CD4-positive, alpha-beta memory T cell (primary cell): ENCODE measurements around the gene APLF. TPM values are rescaled to one million over a fixed set of nuclear protein-coding genes. Genes with fewer than 3 reads are reported as not detected.

Experiments
- CTCF ChIA-PET: fragments of 350-600 bp; sonication (Branson Sonifier 250); formaldehyde crosslinking; loops from one replicate; lab custom pipeline; 2021; ENCODE audit warnings: inconsistent platforms; ENCODE audit not compliant: partially characterized antibody; lab: Charles Lee
- POLR2A ChIA-PET: fragments of 350-600 bp; sonication (Branson Sonifier 250); formaldehyde crosslinking; loops from one replicate; lab custom pipeline; 2021; ENCODE audit not compliant: partially characterized antibody; lab: Charles Lee
- DNase-seq, 5 donors: peaks; one replicate each; pipeline versions ENCODE4 v3.0.0 to v3.0.0-alpha.2; 2020 to 2022; ENCODE audit warnings: mixed read lengths in 1 of 5
- H3K27ac ChIP-seq: one replicate; pipeline ENCODE4 v1.7.0; 2013; ENCODE audit warnings: low read depth, low read length
- H3K27me3 ChIP-seq: 2 replicates; pipeline ENCODE4 v1.7.0; 2013; ENCODE audit warnings: mild to moderate bottlenecking, low read length, moderate library complexity; ENCODE audit not compliant: insufficient read depth
- H3K36me3 ChIP-seq: 2 replicates; pipeline ENCODE4 v1.7.0; 2013; ENCODE audit warnings: mild to moderate bottlenecking, low read length, moderate library complexity; ENCODE audit not compliant: insufficient read depth
- H3K4me1 ChIP-seq: 2 replicates; pipeline ENCODE4 v1.7.0; 2013; ENCODE audit warnings: mild to moderate bottlenecking, low read length, moderate library complexity; ENCODE audit not compliant: insufficient read depth
- H3K4me3 ChIP-seq, 2 donors: one replicate each; pipeline ENCODE4 v1.7.0; 2013; ENCODE audit warnings: low read length in 2 of 2, mild to moderate bottlenecking in 1 of 2
- H3K9me3 ChIP-seq, 2 donors: one replicate each; pipeline ENCODE4 v1.7.0; 2013; ENCODE audit warnings: low read length in 2 of 2, control low read depth in 1 of 2; ENCODE audit not compliant: control insufficient read depth in 1 of 2
- H3K27ac Mint-ChIP-seq, 7 donors: one replicate each; pipeline ENCODE4 v1.8.0; 2020 to 2021; ENCODE audit warnings: mixed read lengths in 7 of 7, mild to moderate bottlenecking in 6 of 7, inconsistent platforms in 3 of 7, moderate library complexity in 3 of 7
- H3K27me3 Mint-ChIP-seq, 2 donors: one replicate each; pipeline ENCODE4 v1.8.0; 2020 to 2021; ENCODE audit warnings: mixed read lengths in 2 of 2
- H3K36me3 Mint-ChIP-seq, 2 donors: one replicate each; pipeline ENCODE4 v1.8.0; 2020 to 2021; ENCODE audit warnings: mixed read lengths in 2 of 2, inconsistent platforms in 1 of 2, mild to moderate bottlenecking in 1 of 2
- H3K4me1 Mint-ChIP-seq, 4 donors: one replicate each; pipeline ENCODE4 v1.8.0; 2020 to 2021; ENCODE audit warnings: mixed read lengths in 4 of 4, mild to moderate bottlenecking in 1 of 4
- H3K4me3 Mint-ChIP-seq, 8 donors: one replicate each; pipeline ENCODE4 v1.8.0; 2020 to 2021; ENCODE audit warnings: mixed read lengths in 8 of 8, mild to moderate bottlenecking in 7 of 8, moderate library complexity in 6 of 8, inconsistent platforms in 3 of 8
- H3K9me3 Mint-ChIP-seq, 8 donors: one replicate each; pipeline ENCODE4 v1.8.0; 2020 to 2021; ENCODE audit warnings: mixed read lengths in 8 of 8, mild to moderate bottlenecking in 5 of 8, inconsistent platforms in 3 of 8, moderate library complexity in 1 of 8
- intact Hi-C: fragments of 100-400 bp; cut with micrococcal nuclease; formaldehyde crosslinking; loops from one replicate; pipeline ENCODE4 v1.15.1; 2023
- polyA plus RNA-seq, 2 donors: library from polyadenylated mRNA; unstranded; fragments of 300-500 nt; fragmentation: Illumina TruSeq; gene quantifications; one replicate each; pipeline ENCODE4 v1.2.3, GENCODE V29; 2021
- total RNA-seq, 2 experiments: library from RNA; stranded (reverse); gene quantifications; one replicate each; pipeline ENCODE4 v1.2.3, GENCODE V29; 2021

Gene APLF
- total and polyA plus RNA-seq, 4 experiments from 2014 or later = 2.9 to 9.5 (median 5.7) TPM

GRCh38 chr2:68558576-68558975 lies 91.2 kb downstream of the APLF start:
- Histone ChIP-seq H3K27ac (no peak overlapping the region), H3K4me1 (no peaks in the 10 kb centered on the region), H3K27me3 (no peaks in the 10 kb centered on the region), H3K9me3 (no peaks in the 10 kb centered on the region), H3K36me3 (no peaks in the 10 kb centered on the region), H3K4me3 (no peak overlapping the region)
- ChIA-PET POLR2A (no interaction called here), CTCF (no interaction called here)
- no peaks in the 10 kb centered on the region for H3K9me3 Mint-ChIP-seq
- no peak overlapping the region for H3K4me3 Mint-ChIP-seq
- peak overlapping the region in 1 of 7 donors; percentile 2 for H3K27ac Mint-ChIP-seq
- intact Hi-C loops = no loop called here
- DNase-seq = peak in 1 of 5 donors; percentile 9
- peaks cover 0 to 1% of the 10 kb centered on the region in 2 donors for H3K27me3 Mint-ChIP-seq
- H3K4me1 Mint-ChIP-seq = no peaks in the 10 kb centered on the region
- peaks cover 0 to 6% of the 10 kb centered on the region in 2 donors for H3K36me3 Mint-ChIP-seq

GRCh38 chr2:68559692-68560091 lies 92.3 kb downstream of the APLF start:
- Mint-ChIP-seq H3K4me3 (no peak overlapping the region), H3K9me3 (no peaks in the 10 kb centered on the region), H3K27me3 (peaks cover 0 to 1% of the 10 kb centered on the region in 2 donors), H3K4me1 (no peaks in the 10 kb centered on the region), H3K27ac (no peak overlapping the region), H3K36me3 (peaks cover 0 to 3% of the 10 kb centered on the region in 2 donors)
- ChIA-PET POLR2A (no interaction called here), CTCF (interaction anchor here (1.0 kb wide), 1 partner anchor 36 kb away, joined by 3 read pairs; no protein-coding TSS in a partner anchor)
- H3K27me3 ChIP-seq = no peaks in the 10 kb centered on the region
- no peak overlapping the region for H3K27ac ChIP-seq
- no peaks in the 10 kb centered on the region for H3K4me1 ChIP-seq
- H3K4me3 ChIP-seq = no peak overlapping the region
- no peaks in the 10 kb centered on the region for H3K36me3 ChIP-seq
- H3K9me3 ChIP-seq = no peaks in the 10 kb centered on the region
- no peak for DNase-seq
- intact Hi-C loops = no loop called here

- intact Hi-C loops = no loop called here
- Histone ChIP-seq H3K27ac (no peak overlapping the region), H3K36me3 (no peaks in the 10 kb centered on the region), H3K27me3 (no peaks in the 10 kb centered on the region), H3K9me3 (no peaks in the 10 kb centered on the region), H3K4me1 (no peaks in the 10 kb centered on the region), H3K4me3 (no peak overlapping the region)
- Mint-ChIP-seq H3K4me3 (no peak overlapping the region), H3K27me3 (peaks cover 0 to 1% of the 10 kb centered on the region in 2 donors), H3K36me3 (no peaks in the 10 kb centered on the region), H3K4me1 (no peaks in the 10 kb centered on the region), H3K27ac (no peak overlapping the region), H3K9me3 (no peaks in the 10 kb centered on the region)
- ChIA-PET POLR2A (no interaction called here), CTCF (no interaction called here)
- DNase-seq = no peak
These were observed 93.2 kb downstream of the APLF start for GRCh38 chr2:68560545-68560944.

GRCh38 chr2:68561372-68561771 lies 94.0 kb downstream of the APLF start:
- Mint-ChIP-seq H3K4me1 (no peaks in the 10 kb centered on the region), H3K4me3 (no peak overlapping the region), H3K27me3 (peaks cover 0 to 1% of the 10 kb centered on the region in 2 donors), H3K36me3 (no peaks in the 10 kb centered on the region), H3K27ac (no peak overlapping the region), H3K9me3 (no peaks in the 10 kb centered on the region)
- Histone ChIP-seq H3K4me1 (no peaks in the 10 kb centered on the region), H3K4me3 (no peak overlapping the region), H3K27me3 (no peaks in the 10 kb centered on the region), H3K9me3 (no peaks in the 10 kb centered on the region), H3K27ac (no peak overlapping the region), H3K36me3 (no peaks in the 10 kb centered on the region)
- ChIA-PET POLR2A (no interaction called here), CTCF (interaction anchor here (1.8 kb wide), 1 partner anchor 34 kb away, joined by 6 read pairs; no protein-coding TSS in a partner anchor)
- DNase-seq = no peak
- intact Hi-C loops = no loop called here

GRCh38 chr2:68562934-68563333 lies 95.5 kb downstream of the APLF start:
- DNase-seq = no peak
- Mint-ChIP-seq H3K4me3 (no peak overlapping the region), H3K9me3 (no peaks in the 10 kb centered on the region), H3K36me3 (no peaks in the 10 kb centered on the region), H3K4me1 (no peaks in the 10 kb centered on the region), H3K27me3 (peaks cover 0 to 1% of the 10 kb centered on the region in 2 donors), H3K27ac (no peak overlapping the region)
- no peaks in the 10 kb centered on the region for H3K27me3 ChIP-seq
- ChIA-PET CTCF (interaction anchor here (1.8 kb wide), 1 partner anchor 32 kb away, joined by 6 read pairs; no protein-coding TSS in a partner anchor), POLR2A (no interaction called here)
- no peaks in the 10 kb centered on the region for H3K36me3 ChIP-seq
- intact Hi-C loops = no loop called here
- no peak overlapping the region for H3K27ac ChIP-seq
- H3K4me1 ChIP-seq = no peaks in the 10 kb centered on the region
- H3K9me3 ChIP-seq = no peaks in the 10 kb centered on the region
- no peak overlapping the region for H3K4me3 ChIP-seq

GRCh38 chr2:68564426-68564825 lies 97.0 kb downstream of the APLF start:
- no peak overlapping the region for H3K27ac ChIP-seq
- H3K27me3 ChIP-seq = no peaks in the 10 kb centered on the region
- no peak overlapping the region for H3K4me3 ChIP-seq
- H3K9me3 Mint-ChIP-seq = peaks cover 0 to 4% (median 0%) of the 10 kb centered on the region in 8 donors
- POLR2A ChIA-PET = no interaction called here
- no peaks in the 10 kb centered on the region for H3K9me3 ChIP-seq
- peaks cover 0 to 1% of the 10 kb centered on the region in 2 donors for H3K27me3 Mint-ChIP-seq
- H3K27ac Mint-ChIP-seq = no peak overlapping the region
- H3K36me3 ChIP-seq = no peaks in the 10 kb centered on the region
- no peak for DNase-seq
- intact Hi-C loops = no loop called here
- CTCF ChIA-PET = interaction anchor here (1.0 to 1.5 kb wide), 4 partner anchors 31 to 379 kb away, joined by 3 read pairs; no protein-coding TSS in a partner anchor
- no peaks in the 10 kb centered on the region for H3K4me1 Mint-ChIP-seq
- H3K4me3 Mint-ChIP-seq = no peak overlapping the region
- peaks cover 0 to 5% of the 10 kb centered on the region in 2 donors for H3K36me3 Mint-ChIP-seq
- no peaks in the 10 kb centered on the region for H3K4me1 ChIP-seq

- POLR2A ChIA-PET = no interaction called here
- peaks cover 0 to 11% of the 10 kb centered on the region in 2 donors for H3K36me3 Mint-ChIP-seq
- no peaks in the 10 kb centered on the region for H3K27me3 Mint-ChIP-seq
- DNase-seq = no peak
- no peak overlapping the region for H3K4me3 ChIP-seq
- no peak overlapping the region for H3K4me3 Mint-ChIP-seq
- no peak overlapping the region for H3K27ac ChIP-seq
- no peaks in the 10 kb centered on the region for H3K4me1 Mint-ChIP-seq
- H3K36me3 ChIP-seq = no peaks in the 10 kb centered on the region
- intact Hi-C loops = no loop called here
- CTCF ChIA-PET = interaction anchor here (1.0 to 1.5 kb wide), 3 partner anchors 144 to 378 kb away, joined by 3 read pairs; no protein-coding TSS in a partner anchor
- H3K9me3 ChIP-seq = no peaks in the 10 kb centered on the region
- H3K9me3 Mint-ChIP-seq = peaks cover 0 to 4% (median under 1%) of the 10 kb centered on the region in 8 donors
- H3K27me3 ChIP-seq = no peaks in the 10 kb centered on the region
- H3K4me1 ChIP-seq = no peaks in the 10 kb centered on the region
- H3K27ac Mint-ChIP-seq = no peak overlapping the region
These were observed 97.9 kb downstream of the APLF start for GRCh38 chr2:68565273-68565672.
